SIG-M5 treated with dmso at 0.1 percent for 504 hours (cell line): ENCODE measurements around the gene COL5A3.
"Not testable (repeated sequence)": the region's sequence is repeated elsewhere in the genome, so short reads cannot be mapped to it uniquely, and the experiment has no call there.

ENCODE experiments used
- DNase-seq: peaks from one replicate; lab custom pipeline; 2025; ENCODE audit not compliant: unreplicated experiment; lab: John Stamatoyannopoulos, UW

COL5A3 gene

GRCh38 chr19:9972103-9972502 is 38.2 kb downstream of the COL5A3 start:
- DNase-seq: no peak

- no peak for DNase-seq
Measured at GRCh38 chr19:9971166-9971897, 39.0 kb downstream of the COL5A3 start.

- DNase-seq: no peak
Measured at GRCh38 chr19:9970481-9970880, 39.8 kb downstream of the COL5A3 start.

GRCh38 chr19:9969688-9969975 is 40.7 kb downstream of the COL5A3 start:
- DNase-seq: no peak

GRCh38 chr19:9968820-9969687 is 41.2 kb downstream of the COL5A3 start:
- DNase-seq: no peak

- DNase-seq: no peak
Measured at GRCh38 chr19:9967326-9967725, 43.0 kb downstream of the COL5A3 start.

- DNase-seq: no peak
Measured at GRCh38 chr19:9966448-9966847, 43.9 kb downstream of the COL5A3 start.

GRCh38 chr19:9966024-9966423 is 44.3 kb downstream of the COL5A3 start:
- DNase-seq: no peak

GRCh38 chr19:9962623-9963290 is 47.5 kb downstream of the COL5A3 start:
- no peak for DNase-seq

- no peak for DNase-seq
Measured at GRCh38 chr19:9961103-9961502, 49.2 kb downstream of the COL5A3 start.

- DNase-seq: no peak
Measured at GRCh38 chr19:9958379-9958821, 51.9 kb downstream of the COL5A3 start.

- no peak for DNase-seq
Measured at GRCh38 chr19:9956956-9957355, 53.3 kb downstream of the COL5A3 start.

- no peak for DNase-seq
Measured at GRCh38 chr19:9953802-9954542, 56.3 kb downstream of the COL5A3 start.

GRCh38 chr19:9952276-9952675 is 58.0 kb downstream of the COL5A3 start:
- no peak for DNase-seq

- DNase-seq: no peak
Measured at GRCh38 chr19:9947441-9947840, 62.9 kb downstream of the COL5A3 start.

- DNase-seq: not testable (repeated sequence)
Measured at GRCh38 chr19:9946528-9947125, 63.7 kb downstream of the COL5A3 start.

- DNase-seq: no peak
Measured at GRCh38 chr19:9945319-9945966, 64.9 kb downstream of the COL5A3 start.

- DNase-seq: no peak
Measured at GRCh38 chr19:9943744-9944143, 66.6 kb downstream of the COL5A3 start.

- DNase-seq: no peak
Measured at GRCh38 chr19:9941671-9942070, 68.6 kb downstream of the COL5A3 start.

- no peak for DNase-seq
Measured at GRCh38 chr19:9941231-9941630, 69.1 kb downstream of the COL5A3 start.
